ENCODE data around the gene EPN2. TPM values are rescaled to one million over a fixed set of nuclear protein-coding genes. Genes with fewer than 3 reads are reported as not detected.
A peak's percentile ranks its signal among the peaks of the same experiment; 100 is the strongest.

The EPN2 gene
- total RNA-seq, 1 experiment from 2014 or later: 13.5 TPM

- no peak for DNase-seq (ENCODE audit: low read depth)
Observed at GRCh38 chr17:19291646-19292376, 54.6 kb downstream of the EPN2 start.

GRCh38 chr17:19292377-19292711 is 55.2 kb downstream of the EPN2 start:
- no peak for DNase-seq (ENCODE audit: low read depth)

DNA sequence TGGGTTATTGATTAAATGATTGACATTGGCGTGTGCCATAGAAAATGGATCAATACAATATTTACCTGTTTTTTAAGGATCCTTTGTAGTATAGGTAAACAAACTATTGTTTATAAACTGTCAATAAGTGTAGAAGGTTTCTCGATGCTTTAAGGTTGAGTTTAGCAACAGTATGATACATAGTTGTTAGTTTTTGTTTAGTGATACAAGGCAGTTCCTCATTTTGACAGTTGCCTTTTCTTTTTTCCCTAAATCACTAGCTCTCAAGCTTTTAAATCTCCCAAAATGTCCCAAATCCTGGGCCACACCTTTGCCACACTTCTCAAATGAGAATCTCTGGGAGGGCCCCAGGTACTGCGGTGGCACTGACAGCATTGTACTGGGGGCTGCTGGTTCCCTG is 57.3 kb downstream of the EPN2 start:
- DNase-seq (ENCODE audit: low read depth): no peak

- DNase-seq (ENCODE audit: low read depth): no peak
Observed at GRCh38 chr17:19295473-19296135, 58.4 kb downstream of the EPN2 start.

DNA sequence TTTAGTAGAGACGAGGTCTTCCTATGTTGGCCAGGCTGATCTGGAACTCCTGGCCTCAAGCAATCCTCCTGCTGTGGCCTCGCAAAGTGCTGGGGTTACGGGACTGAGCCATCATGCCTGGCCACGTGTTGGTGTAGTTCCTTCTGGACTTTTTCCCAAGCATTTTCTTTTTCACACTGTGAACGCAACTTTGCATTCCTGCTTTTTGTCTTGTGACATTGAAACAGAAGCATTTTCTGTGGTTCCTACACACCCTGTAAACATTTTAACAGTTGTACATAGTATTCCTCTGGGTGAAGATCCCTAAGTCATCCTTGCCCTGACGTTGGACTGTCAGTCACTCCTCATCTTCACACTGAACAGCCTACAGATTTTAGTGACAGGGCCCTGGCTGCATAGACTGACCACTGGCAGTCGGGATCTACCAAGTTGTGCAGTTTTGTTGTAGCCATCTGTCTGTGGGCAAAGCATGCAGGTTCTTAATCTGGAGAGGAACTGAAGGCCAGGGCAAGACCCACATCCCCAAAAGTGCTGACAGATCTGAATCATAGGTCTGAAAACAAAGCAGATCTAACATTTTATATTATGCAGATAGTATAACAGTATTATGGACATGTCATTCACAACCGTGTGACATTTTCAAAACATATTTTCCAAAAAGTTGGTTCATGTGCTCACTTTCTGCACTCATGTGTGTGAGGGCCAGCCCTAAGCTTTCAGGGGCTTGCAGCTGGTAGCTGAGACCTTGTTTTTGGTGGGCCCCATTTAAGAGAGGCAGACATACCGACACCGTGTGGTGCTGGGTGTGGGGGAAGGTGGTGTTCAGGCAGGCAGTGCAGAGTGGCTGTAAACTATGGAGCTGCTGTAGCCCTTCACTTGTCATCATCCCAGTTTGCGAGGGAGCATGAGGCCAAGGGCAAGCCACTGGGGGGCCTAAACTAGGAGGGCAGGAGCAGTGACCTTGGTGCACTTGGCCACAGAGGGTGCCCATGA is 59.9 kb downstream of the EPN2 start:
- DNase-seq (ENCODE audit: low read depth): no peak

DNA sequence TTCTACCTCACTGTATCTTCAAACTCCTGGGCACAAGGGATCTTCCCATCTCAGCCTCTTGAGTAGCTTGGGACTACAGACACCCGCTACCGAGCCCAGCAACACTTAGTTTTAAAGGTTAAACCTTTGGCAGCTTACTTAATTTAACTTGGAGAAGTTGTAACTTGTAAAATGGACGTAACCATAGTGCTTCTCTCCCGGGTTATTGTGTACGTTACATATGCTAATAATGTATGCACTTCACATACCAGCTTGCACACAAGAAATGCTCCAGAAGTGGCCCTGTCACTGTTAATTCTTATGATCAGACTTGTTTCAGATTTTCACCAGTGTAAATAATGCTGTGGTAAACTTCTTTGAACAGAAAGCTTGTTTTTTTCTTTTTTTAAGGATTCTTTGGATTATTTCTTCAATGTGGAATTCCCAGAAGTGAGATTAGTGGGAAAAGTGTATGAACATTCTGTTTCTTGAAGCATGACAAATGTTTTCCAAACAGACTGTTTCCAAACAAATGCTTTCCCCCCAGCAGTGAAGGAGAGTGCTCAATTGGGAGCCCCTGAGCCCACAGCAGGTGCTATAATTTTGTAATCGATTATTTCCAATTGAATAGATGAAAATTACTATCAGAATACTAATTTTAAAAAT is 61.5 kb downstream of the EPN2 start:
- no peak for DNase-seq (ENCODE audit: low read depth)

DNA sequence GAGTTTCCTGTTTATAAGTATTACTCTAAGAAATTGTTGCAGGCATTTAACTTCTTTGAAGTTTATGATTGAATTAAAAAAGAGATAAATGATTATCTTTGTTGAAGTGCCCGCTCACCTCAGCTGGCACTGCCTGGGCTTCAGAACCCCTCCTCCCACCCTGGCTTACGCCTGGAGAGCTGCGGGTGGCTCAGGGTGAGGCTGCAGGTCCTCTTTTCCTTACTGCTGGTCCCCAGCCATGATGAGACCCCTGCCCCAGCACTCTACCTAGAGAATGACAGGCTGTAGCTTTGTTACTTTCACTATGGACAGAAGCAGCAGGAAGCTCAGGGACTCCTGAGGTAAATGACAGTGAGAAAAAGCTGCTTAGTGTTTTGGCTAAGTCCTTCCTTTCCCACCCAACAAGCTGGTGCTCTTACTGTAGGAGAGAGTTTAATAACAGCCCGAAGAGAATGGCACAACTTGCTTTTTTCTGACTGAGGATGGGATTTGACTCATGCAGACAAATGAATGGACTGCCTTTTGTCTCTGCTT is 62.1 kb downstream of the EPN2 start:
- DNase-seq (ENCODE audit: low read depth): no peak

- DNase-seq (ENCODE audit: low read depth): no peak
Observed at GRCh38 chr17:19299866-19300265, 62.7 kb downstream of the EPN2 start.

GRCh38 chr17:19301274-19301951 is 64.2 kb downstream of the EPN2 start:
- DNase-seq (ENCODE audit: low read depth): no peak

DNA sequence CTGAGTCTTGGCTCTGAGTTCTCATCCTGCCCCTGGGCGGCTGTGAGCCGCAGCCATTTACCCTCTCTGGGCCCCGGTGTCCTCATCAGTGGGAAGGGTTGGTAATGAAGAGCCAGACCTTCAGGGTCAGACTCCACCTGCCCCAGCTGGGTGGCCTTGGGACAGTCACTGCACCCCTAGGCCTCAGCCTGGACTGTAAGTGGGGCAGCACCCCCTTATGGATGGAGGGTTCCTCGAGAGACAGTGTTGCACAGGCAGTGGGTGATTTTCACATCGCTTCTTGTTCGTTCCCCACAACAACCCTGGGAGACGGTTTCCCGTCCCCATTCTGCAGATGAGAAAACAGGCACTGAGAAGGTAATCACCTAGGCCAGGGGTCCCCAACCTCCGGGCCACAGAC is 64.8 kb downstream of the EPN2 start:
- no peak for DNase-seq (ENCODE audit: low read depth)

DNA sequence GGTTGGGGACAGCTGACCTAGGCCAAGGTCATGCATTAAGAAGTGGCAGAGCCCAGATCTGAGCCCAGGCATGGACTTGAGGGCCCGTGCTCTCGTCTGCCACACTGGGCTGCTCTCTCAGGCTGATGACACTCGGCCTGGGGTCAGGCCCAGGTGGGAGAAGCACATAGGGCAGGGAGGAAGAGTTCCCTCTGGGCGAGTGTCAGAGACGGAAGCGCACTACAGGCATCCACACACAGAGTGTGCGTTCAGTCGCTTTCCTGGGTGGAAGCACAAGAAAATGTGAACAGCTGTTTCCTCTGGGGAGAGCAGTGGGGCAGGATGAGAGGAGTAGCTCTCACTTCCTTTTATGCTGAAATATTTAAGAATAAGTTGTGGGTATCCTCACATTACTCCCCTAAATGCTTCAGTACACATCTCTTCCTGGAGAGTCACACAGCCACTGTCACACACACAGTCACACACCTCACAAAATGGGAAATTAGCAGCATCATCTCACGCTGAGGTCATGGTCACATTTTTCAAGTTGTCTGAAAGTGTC is 65.7 kb downstream of the EPN2 start:
- DNase-seq (ENCODE audit: low read depth): no peak

GRCh38 chr17:19303367-19303776 is 66.2 kb downstream of the EPN2 start:
- no peak for DNase-seq (ENCODE audit: low read depth)

GRCh38 chr17:19304209-19304608 is 67.0 kb downstream of the EPN2 start:
- peak; percentile 62 for DNase-seq (ENCODE audit: low read depth)

GRCh38 chr17:19304751-19305150 is 67.6 kb downstream of the EPN2 start:
- DNase-seq (ENCODE audit: low read depth): no peak

- DNase-seq (ENCODE audit: low read depth): no peak
Observed at GRCh38 chr17:19305256-19305655, 68.1 kb downstream of the EPN2 start.

DNA sequence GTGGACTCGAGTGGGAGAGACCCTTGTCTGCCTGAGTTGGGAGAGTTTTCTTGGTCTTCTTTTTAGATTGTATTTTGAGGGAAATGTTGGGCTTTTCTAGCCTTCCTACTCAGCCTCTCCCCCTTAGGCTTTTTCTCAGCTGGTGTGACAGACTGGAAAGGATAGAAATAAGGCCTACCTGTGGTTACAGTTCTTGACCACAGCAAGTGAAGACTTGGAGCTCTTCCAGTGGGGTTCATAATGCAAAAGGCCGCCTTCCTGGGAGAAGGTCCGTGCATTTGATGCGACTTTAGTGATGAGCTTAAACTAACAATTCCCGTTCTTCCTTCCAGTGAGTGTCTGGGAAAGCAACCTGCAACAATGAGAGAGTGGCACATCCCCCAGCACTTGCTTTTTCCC is 68.6 kb downstream of the EPN2 start:
- no peak for DNase-seq (ENCODE audit: low read depth)

DNA sequence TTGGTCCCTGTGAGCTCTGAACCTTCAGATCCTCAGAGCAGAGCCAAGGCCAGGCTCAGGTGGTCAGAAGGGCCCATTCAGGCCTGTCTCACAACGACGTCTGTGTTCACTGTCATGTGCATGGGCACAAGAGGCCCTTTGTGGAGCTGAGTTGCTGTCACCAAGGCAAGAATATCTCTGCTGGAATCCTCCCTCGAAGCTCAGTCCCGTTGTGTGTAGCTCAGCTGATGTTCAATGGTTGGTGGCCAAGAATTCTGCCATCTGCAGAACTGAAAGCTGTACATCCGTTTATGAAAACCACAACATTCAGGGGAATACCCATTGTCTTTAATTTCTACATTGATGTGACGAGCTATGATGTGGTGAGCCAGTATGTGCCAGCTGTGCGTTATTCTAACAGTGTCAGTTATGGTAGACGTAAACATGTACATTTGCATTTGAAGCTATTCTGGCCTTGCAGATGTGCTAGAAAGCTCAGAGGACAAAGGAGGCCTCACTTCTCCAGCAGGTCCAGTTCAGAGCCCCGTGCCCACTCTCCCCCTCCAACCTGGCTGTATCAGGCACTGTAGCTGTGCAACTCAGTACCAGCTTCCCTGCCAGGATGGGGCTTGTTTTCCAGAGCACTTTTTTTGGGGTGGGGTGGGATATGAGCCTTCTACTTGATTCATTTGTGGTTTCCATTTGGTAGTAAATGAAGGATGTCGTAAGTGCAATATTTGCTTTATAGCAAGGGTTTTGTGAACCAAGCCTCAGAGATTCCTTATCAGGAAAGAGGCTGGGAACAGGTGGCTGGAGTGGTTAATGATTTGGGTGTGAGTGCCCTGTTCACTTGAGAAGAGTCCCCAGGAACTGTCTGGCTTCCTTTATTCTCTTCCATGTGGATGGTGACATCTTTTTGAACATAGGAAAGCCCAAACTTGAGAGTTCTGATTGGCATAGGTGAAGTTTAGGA is 69.3 kb downstream of the EPN2 start:
- DNase-seq (ENCODE audit: low read depth): no peak

DNA sequence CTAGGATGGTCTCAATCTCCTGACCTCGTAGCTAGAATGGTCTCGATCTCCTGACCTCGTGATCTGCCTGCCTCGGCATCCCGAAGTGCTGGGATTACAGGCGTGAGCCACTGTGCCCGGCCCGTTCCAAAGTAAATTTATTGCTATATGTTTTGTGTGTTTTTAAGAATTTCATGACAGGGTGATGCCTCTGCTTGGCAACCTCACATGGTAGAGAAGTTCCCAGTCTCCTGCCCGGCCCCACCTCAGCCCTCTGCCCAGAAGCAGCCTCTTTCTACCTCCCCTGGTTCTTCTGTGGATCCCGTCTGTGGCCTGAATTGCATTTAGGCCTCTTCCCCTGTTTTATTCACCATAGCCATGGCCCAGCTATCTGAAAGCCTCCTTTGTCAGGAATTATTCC is 70.4 kb downstream of the EPN2 start:
- DNase-seq (ENCODE audit: low read depth): no peak

DNA sequence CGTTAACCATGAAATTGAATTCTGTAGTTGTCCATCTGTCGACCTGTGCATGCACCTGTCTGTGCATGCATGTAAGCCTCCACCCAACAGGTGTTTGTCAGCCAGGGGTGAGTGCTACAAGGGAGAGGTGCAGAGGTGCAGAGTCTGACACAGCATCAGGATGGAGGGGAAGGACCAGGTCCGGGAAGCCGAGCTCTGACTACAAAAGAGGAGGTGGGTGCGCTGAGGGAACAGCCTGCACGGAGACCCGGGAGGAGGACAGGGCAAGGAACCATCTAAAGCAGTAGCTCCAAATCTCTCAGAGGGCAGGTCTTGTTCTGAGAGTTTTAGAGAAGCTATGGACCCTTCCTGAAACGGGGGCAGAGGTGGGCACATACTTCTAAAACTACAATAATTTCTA is 71.2 kb downstream of the EPN2 start:
- no peak for DNase-seq (ENCODE audit: low read depth)
